ENCODE data around the gene ST3GAL3.

Gene ST3GAL3

GRCh38 chr1:43908858-43909257, 201.5 kb downstream of the ST3GAL3 start:
- Histone ChIP-seq H3K9me3 (ENCODE audit: control insufficient read depth, low read length) (no peaks in the 10 kb centered on the region), H3K4me3 (ENCODE audit: low read length) (no peak overlapping the region), H3K4me1 (ENCODE audit: control insufficient read depth, insufficient read depth, low read length) (no peaks in the 10 kb centered on the region), H3K27me3 (ENCODE audit: control insufficient read depth, insufficient read depth, low read length) (no peaks in the 10 kb centered on the region), H3K36me3 (ENCODE audit: control insufficient read depth, insufficient read depth, low read length) (no peaks in the 10 kb centered on the region), H3K9ac (ENCODE audit: low read length) (no peak overlapping the region)

- Histone ChIP-seq H3K4me1 (ENCODE audit: control insufficient read depth, insufficient read depth, low read length) (no peaks in the 10 kb centered on the region), H3K36me3 (ENCODE audit: control insufficient read depth, insufficient read depth, low read length) (no peaks in the 10 kb centered on the region), H3K9me3 (ENCODE audit: control insufficient read depth, low read length) (no peaks in the 10 kb centered on the region), H3K4me3 (ENCODE audit: low read length) (no peak overlapping the region), H3K9ac (ENCODE audit: low read length) (no peak overlapping the region), H3K27me3 (ENCODE audit: control insufficient read depth, insufficient read depth, low read length) (no peaks in the 10 kb centered on the region)
These were observed 203.0 kb downstream of the ST3GAL3 start for GRCh38 chr1:43910343-43910742.

- no peak overlapping the region for H3K4me3 ChIP-seq (ENCODE audit: low read length)
- no peak overlapping the region for H3K9ac ChIP-seq (ENCODE audit: low read length)
These were observed 205.3 kb downstream of the ST3GAL3 start for GRCh38 chr1:43912607-43913006.

GRCh38 chr1:43913051-43913501, 205.7 kb downstream of the ST3GAL3 start:
- H3K27me3 ChIP-seq (ENCODE audit: control insufficient read depth, insufficient read depth, low read length) = no peaks in the 10 kb centered on the region
- no peak overlapping the region for H3K9ac ChIP-seq (ENCODE audit: low read length)
- no peaks in the 10 kb centered on the region for H3K4me1 ChIP-seq (ENCODE audit: control insufficient read depth, insufficient read depth, low read length)
- H3K4me3 ChIP-seq (ENCODE audit: low read length) = no peak overlapping the region
- H3K9me3 ChIP-seq (ENCODE audit: control insufficient read depth, low read length) = no peaks in the 10 kb centered on the region
- H3K36me3 ChIP-seq (ENCODE audit: control insufficient read depth, insufficient read depth, low read length) = no peaks in the 10 kb centered on the region

More at GRCh38 chr1:43912607-43913006, 205.3 kb downstream of the ST3GAL3 start:
- no peaks in the 10 kb centered on the region for H3K4me1 ChIP-seq (ENCODE audit: control insufficient read depth, insufficient read depth, low read length)
- H3K9me3 ChIP-seq (ENCODE audit: control insufficient read depth, low read length) = no peaks in the 10 kb centered on the region
- H3K36me3 ChIP-seq (ENCODE audit: control insufficient read depth, insufficient read depth, low read length) = no peaks in the 10 kb centered on the region
- no peaks in the 10 kb centered on the region for H3K27me3 ChIP-seq (ENCODE audit: control insufficient read depth, insufficient read depth, low read length)

DNA sequence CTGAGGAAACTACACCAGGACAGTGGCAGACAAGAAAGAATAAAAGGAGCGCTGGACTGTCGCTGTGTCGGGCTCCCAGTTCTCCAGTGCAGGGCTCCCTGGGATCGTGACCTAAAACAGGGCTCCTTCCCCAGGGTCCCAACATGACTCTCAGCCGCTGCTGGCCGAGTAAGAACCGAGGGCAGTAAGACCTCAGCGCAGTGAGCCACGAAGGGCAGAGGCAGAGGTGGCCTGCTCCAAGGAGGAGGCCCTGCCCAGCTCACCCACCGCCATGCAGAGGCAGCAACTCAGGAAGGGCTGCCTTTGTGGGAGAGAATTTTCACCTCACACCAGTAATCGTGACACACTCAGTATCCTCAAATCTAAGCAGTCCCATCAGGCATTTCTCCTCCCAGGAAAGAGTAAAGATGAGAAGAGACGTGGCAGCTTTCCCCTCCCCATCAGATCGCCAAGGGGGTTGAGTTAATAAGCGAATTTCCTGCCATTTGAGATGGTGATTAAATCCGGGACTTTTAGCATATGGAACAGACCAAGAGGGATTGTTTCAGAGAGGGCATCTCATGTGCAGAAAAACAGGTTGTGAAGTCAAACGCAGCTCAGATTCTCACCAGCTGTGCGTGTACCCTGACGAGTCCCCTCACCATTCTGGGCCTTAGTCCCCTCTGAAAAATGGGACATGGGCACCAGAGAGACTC, 206.5 kb downstream of the ST3GAL3 start:
- H3K4me1 ChIP-seq (ENCODE audit: control insufficient read depth, insufficient read depth, low read length) = no peaks in the 10 kb centered on the region
- no peaks in the 10 kb centered on the region for H3K27me3 ChIP-seq (ENCODE audit: control insufficient read depth, insufficient read depth, low read length)
- no peaks in the 10 kb centered on the region for H3K36me3 ChIP-seq (ENCODE audit: control insufficient read depth, insufficient read depth, low read length)
- H3K4me3 ChIP-seq (ENCODE audit: low read length) = no peak overlapping the region
- no peak overlapping the region for H3K9ac ChIP-seq (ENCODE audit: low read length)
- no peaks in the 10 kb centered on the region for H3K9me3 ChIP-seq (ENCODE audit: control insufficient read depth, low read length)

DNA sequence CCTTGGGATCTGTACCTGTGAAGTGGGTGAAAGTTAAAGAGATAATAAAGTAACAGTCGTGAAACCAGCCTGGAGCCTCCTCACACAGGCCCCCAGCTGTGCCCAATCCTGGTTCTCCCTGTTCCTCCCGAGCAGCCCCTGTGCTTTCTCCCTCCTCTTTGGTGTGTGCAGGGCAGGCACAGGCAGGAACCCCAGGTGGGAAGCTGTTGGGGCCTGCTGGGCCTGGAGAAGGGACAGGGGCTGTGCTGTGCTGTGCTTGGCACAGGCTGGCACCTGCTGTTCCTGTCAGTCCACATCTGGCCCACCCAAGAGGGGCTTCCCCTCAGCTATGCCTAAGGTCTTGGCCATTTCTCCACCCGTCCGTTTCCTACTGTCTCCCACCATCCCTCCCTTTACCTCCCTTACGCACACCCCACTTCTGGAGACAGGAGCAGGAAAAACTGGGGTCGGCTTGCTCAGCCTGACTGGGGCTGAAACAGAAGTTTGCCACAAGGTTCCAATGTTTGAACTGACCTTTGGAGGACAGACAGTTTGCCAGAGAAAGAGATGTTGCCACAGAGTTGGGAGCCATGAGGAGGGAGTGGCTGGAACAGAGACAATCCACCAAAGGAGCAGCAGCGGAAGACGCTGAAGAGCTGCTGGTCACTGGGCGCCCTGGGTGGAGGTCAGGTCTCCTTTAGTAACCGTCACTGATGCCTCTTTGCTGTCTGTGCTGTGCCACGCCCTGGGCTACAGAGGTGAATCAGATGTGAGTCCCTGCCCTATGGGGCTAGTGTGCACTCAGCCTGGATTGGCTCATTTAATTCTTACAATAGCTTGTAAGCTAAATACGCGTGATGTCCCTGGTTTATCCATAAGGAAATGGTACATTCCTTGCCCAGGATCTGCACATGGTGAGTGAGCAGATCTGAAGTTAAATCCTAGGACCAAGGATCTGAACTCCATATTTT, 207.5 kb downstream of the ST3GAL3 start:
- no peak overlapping the region for H3K4me3 ChIP-seq (ENCODE audit: low read length)
- no peaks in the 10 kb centered on the region for H3K27me3 ChIP-seq (ENCODE audit: control insufficient read depth, insufficient read depth, low read length)
- no peaks in the 10 kb centered on the region for H3K4me1 ChIP-seq (ENCODE audit: control insufficient read depth, insufficient read depth, low read length)
- H3K9me3 ChIP-seq (ENCODE audit: control insufficient read depth, low read length) = no peaks in the 10 kb centered on the region
- no peaks in the 10 kb centered on the region for H3K36me3 ChIP-seq (ENCODE audit: control insufficient read depth, insufficient read depth, low read length)
- no peak overlapping the region for H3K9ac ChIP-seq (ENCODE audit: low read length)

DNA sequence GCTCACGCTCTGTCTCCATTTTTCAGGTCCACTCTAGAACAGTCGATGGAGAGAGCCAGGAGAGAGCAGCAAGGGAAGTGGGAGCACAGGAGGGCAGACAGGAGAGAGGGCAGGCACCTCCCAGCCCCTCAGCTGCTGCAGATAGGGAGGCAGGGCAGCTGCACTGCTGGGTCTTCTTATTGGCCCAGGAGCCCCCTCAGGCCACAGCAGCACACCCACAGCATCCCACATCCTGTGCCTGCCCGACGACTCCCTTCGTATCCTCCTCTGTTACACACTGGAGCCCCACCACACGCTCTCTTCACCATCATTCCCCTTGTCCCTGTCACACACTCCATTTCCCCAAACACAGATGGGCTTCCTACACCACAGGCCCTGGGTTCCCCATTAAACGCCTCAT, 212.6 kb downstream of the ST3GAL3 start:
- no peaks in the 10 kb centered on the region for H3K4me1 ChIP-seq (ENCODE audit: control insufficient read depth, insufficient read depth, low read length)
- no peak overlapping the region for H3K9ac ChIP-seq (ENCODE audit: low read length)
- no peaks in the 10 kb centered on the region for H3K36me3 ChIP-seq (ENCODE audit: control insufficient read depth, insufficient read depth, low read length)
- H3K27me3 ChIP-seq (ENCODE audit: control insufficient read depth, insufficient read depth, low read length) = no peaks in the 10 kb centered on the region
- H3K4me3 ChIP-seq (ENCODE audit: low read length) = no peak overlapping the region
- no peaks in the 10 kb centered on the region for H3K9me3 ChIP-seq (ENCODE audit: control insufficient read depth, low read length)

DNA sequence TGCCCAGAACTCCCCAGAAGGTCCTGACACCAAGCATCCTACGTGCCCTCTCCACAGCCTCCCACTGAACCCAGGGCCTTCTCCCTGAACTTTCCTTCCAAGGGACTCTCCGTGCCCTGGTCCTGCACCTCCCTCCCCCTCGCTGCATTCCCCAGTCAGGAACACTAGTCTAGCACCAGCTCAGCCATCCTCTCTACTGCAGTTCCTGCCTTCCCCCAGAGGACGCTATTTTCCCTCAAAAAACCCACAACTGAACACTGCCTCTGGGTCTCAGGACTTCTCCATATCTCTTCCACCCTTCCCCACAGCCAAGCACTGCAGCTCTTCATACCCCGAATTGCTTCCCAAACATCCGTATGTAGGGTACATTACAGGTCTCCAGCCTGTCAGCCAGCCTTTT, 213.7 kb downstream of the ST3GAL3 start:
- Histone ChIP-seq H3K27me3 (ENCODE audit: control insufficient read depth, insufficient read depth, low read length) (no peaks in the 10 kb centered on the region), H3K9me3 (ENCODE audit: control insufficient read depth, low read length) (no peaks in the 10 kb centered on the region), H3K4me1 (ENCODE audit: control insufficient read depth, insufficient read depth, low read length) (no peaks in the 10 kb centered on the region), H3K4me3 (ENCODE audit: low read length) (no peak overlapping the region), H3K36me3 (ENCODE audit: control insufficient read depth, insufficient read depth, low read length) (no peaks in the 10 kb centered on the region), H3K9ac (ENCODE audit: low read length) (no peak overlapping the region)

- Histone ChIP-seq H3K4me1 (ENCODE audit: control insufficient read depth, insufficient read depth, low read length) (no peaks in the 10 kb centered on the region), H3K9ac (ENCODE audit: low read length) (no peak overlapping the region), H3K36me3 (ENCODE audit: control insufficient read depth, insufficient read depth, low read length) (no peaks in the 10 kb centered on the region), H3K27me3 (ENCODE audit: control insufficient read depth, insufficient read depth, low read length) (no peaks in the 10 kb centered on the region), H3K9me3 (ENCODE audit: control insufficient read depth, low read length) (no peaks in the 10 kb centered on the region), H3K4me3 (ENCODE audit: low read length) (no peak overlapping the region)
These were observed 217.2 kb downstream of the ST3GAL3 start for GRCh38 chr1:43924516-43924915.

DNA sequence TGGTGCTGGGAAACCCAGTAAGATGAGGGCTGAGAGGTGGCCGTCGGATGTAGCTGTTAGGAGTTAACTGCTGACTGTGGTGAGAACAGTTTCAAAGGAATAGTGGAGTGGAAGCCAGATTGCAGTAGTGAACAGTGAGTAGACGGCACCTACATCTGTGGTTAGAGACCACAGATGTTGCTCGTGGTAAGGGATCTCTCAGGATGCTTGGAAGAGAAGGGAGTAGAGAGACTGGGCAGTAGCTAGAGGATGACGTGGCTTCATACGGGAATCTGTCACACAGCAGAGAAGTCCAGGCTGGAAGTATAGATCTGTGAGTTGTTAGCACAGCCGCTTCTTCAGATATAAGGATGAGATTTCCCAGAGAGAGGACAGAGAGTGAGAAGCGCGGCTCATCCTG, 218.5 kb downstream of the ST3GAL3 start:
- no peaks in the 10 kb centered on the region for H3K4me1 ChIP-seq (ENCODE audit: control insufficient read depth, insufficient read depth, low read length)
- H3K36me3 ChIP-seq (ENCODE audit: control insufficient read depth, insufficient read depth, low read length) = no peaks in the 10 kb centered on the region
- no peak overlapping the region for H3K9ac ChIP-seq (ENCODE audit: low read length)
- H3K4me3 ChIP-seq (ENCODE audit: low read length) = no peak overlapping the region
- no peaks in the 10 kb centered on the region for H3K27me3 ChIP-seq (ENCODE audit: control insufficient read depth, insufficient read depth, low read length)
- no peaks in the 10 kb centered on the region for H3K9me3 ChIP-seq (ENCODE audit: control insufficient read depth, low read length)

GRCh38 chr1:43930168-43930948, 223.0 kb downstream of the ST3GAL3 start:
- Histone ChIP-seq H3K4me1 (ENCODE audit: control insufficient read depth, insufficient read depth, low read length) (peaks cover 20% of the 10 kb centered on the region), H3K4me3 (ENCODE audit: low read length) (no peak overlapping the region), H3K9me3 (ENCODE audit: control insufficient read depth, low read length) (no peaks in the 10 kb centered on the region), H3K36me3 (ENCODE audit: control insufficient read depth, insufficient read depth, low read length) (no peaks in the 10 kb centered on the region), H3K9ac (ENCODE audit: low read length) (no peak overlapping the region), H3K27me3 (ENCODE audit: control insufficient read depth, insufficient read depth, low read length) (peaks cover 28% of the 10 kb centered on the region)

DNA sequence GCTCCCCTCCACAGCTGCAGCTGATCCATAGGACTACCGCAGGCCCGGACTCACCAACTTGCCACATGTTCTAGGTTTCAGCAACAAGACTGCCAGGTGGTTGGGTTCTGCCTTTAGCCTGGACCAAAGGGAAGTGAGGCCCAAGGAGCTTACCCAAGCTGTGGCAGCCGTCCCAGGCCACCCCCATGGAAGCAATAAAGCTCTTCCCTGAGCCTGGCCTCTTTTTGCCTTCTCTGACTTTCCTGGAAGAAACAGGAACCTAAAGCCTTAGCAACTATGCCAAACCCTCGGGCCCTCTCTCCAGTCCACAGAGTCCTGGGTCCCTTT, 223.6 kb downstream of the ST3GAL3 start:
- Histone ChIP-seq H3K36me3 (ENCODE audit: control insufficient read depth, insufficient read depth, low read length) (no peaks in the 10 kb centered on the region), H3K9me3 (ENCODE audit: control insufficient read depth, low read length) (no peaks in the 10 kb centered on the region), H3K4me1 (ENCODE audit: control insufficient read depth, insufficient read depth, low read length) (peaks cover 25% of the 10 kb centered on the region), H3K27me3 (ENCODE audit: control insufficient read depth, insufficient read depth, low read length) (peaks cover 33% of the 10 kb centered on the region), H3K4me3 (ENCODE audit: low read length) (no peak overlapping the region), H3K9ac (ENCODE audit: low read length) (no peak overlapping the region)
